PFSK-1 (cell line): Measurements from ENCODE around the gene PCDHGC3.
A peak's percentile ranks its signal among the peaks of the same experiment; 100 is the strongest.

Experiments
- FOXP2 ChIP-seq: optimal IDR thresholded peaks from 2 replicates; pipeline ENCODE3; 2011; ENCODE audit warnings: borderline replicate concordance, control low read depth, inconsistent platforms; ENCODE audit not compliant: insufficient read depth; ENCODE audit errors: extremely low read length, extremely low read depth
- POLR2AphosphoS5 ChIP-seq: IDR thresholded peaks from 2 replicates; pipeline ENCODE4 v1.6.1; 2012; ENCODE audit warnings: low read depth, mild to moderate bottlenecking, control low read depth, low read length, moderate library complexity
- REST ChIP-seq, 2 experiments: IDR thresholded peaks; 2 replicates each; pipeline versions ENCODE4 v1.6.1 to v1.8.0; 2011 to 2012; ENCODE audit warnings: low read depth in 2 of 2, low read length in 2 of 2, control low read depth in 1 of 2, inconsistent platforms in 1 of 2, mild to moderate bottlenecking in 1 of 2, moderate library complexity in 1 of 2; ENCODE audit not compliant: insufficient read depth in 1 of 2
- SIN3A ChIP-seq: IDR thresholded peaks from 2 replicates; pipeline ENCODE4 v1.6.1; 2012; ENCODE audit warnings: mild to moderate bottlenecking, low read length, moderate library complexity, borderline replicate concordance; ENCODE audit not compliant: insufficient read depth
- TAF1 ChIP-seq: IDR thresholded peaks from 2 replicates; pipeline ENCODE4 v1.6.1; 2012; ENCODE audit warnings: low read length, control low read depth, borderline replicate concordance; ENCODE audit not compliant: insufficient read depth

- TF ChIP-seq SIN3A (no peak), POLR2AphosphoS5 (peak; percentile 24; the same call in 1 of the 2 replicates), REST (IDR thresholded peaks at IDR 0.05; ENCODE audit: insufficient read depth in 1 of 2, low read depth in 2 of 2, low read length in 2 of 2) (peak in 1 of 2 experiments; percentile 27; a peak in 1 of 4 replicates), FOXP2 (no peak), TAF1 (no peak)
Observed at GRCh38 chr5:141508798-141509611, 33.2 kb downstream of the PCDHGC3 start.
